Stomach (tissue), 9 donors: ENCODE data around the gene CELF2. TPM values are rescaled to one million over a fixed set of nuclear protein-coding genes. Genes with fewer than 3 reads are reported as not detected.

Experiments
- DNase-seq, 2 donors: peaks; one replicate each; pipeline versions ENCODE4 v3.0.0 to v3.0.0-alpha.2; 2013 to 2019
- H3K27ac ChIP-seq, 5 donors: fragments of 200-600 bp in 4 of 5; sonication (generic) in 4 of 5; one replicate each; pipeline ENCODE4 v1.5.1; 2013 to 2019; ENCODE audit warnings: mild to moderate bottlenecking in 1 of 5, moderate library complexity in 1 of 5
- H3K27me3 ChIP-seq, 3 donors: fragments of 200-600 bp; sonication (generic); one replicate each; pipeline ENCODE4 v1.5.1; 2017 to 2019; ENCODE audit warnings: mixed run types in 1 of 3
- H3K36me3 ChIP-seq, 4 donors: fragments of 200-600 bp; sonication (generic); 1 replicate in 3 of 4; 2 replicates in 1 of 4; pipeline ENCODE4 v1.5.1; 2016 to 2019
- H3K4me1 ChIP-seq, 4 donors: fragments of 200-600 bp; sonication (generic); one replicate each; pipeline ENCODE4 v1.5.1; 2016 to 2019
- H3K4me3 ChIP-seq, 4 donors: fragments of 200-600 bp; sonication (generic) in 3 of 4; one replicate each; pipeline ENCODE4 v1.5.1; 2016 to 2019; ENCODE audit warnings: mild to moderate bottlenecking in 1 of 4
- H3K9me3 ChIP-seq, 4 donors: fragments of 200-600 bp; sonication (generic); one replicate each; pipeline ENCODE4 v1.5.1; 2016 to 2019
- CTCF ChIP-seq, 7 experiments: fragments of 450-650 bp in 4 of 7; fragments of 200-600 bp in 3 of 7; sonication (generic) in 3 of 7; IDR thresholded peaks; one replicate each; pipeline ENCODE4 v1.5.1; 2016 to 2019; ENCODE audit warnings: antibody characterized with exemption in 7 of 7, control low read depth in 2 of 7, mild to moderate bottlenecking in 1 of 7
- EP300 ChIP-seq: sonication (generic); formaldehyde crosslinking; IDR thresholded peaks from one replicate; pipeline ENCODE4 v1.6.1; 2017; ENCODE audit warnings: antibody characterized with exemption
- POLR2A ChIP-seq, 4 donors: fragments of 450-650 bp; IDR thresholded peaks; one replicate each; pipeline ENCODE4 v1.6.1; 2016; ENCODE audit warnings: antibody characterized with exemption in 4 of 4, control low read depth in 2 of 4, mild to moderate bottlenecking in 1 of 4, moderate library complexity in 1 of 4
- POLR2AphosphoS5 ChIP-seq, 3 donors: sonication (generic); formaldehyde crosslinking; IDR thresholded peaks; one replicate each; pipeline ENCODE4 v1.6.1; 2016; ENCODE audit warnings: antibody characterized with exemption in 3 of 3
- WGBS, 5 donors: extraction: QIAGEN DNeasy Blood & Tissue Kit in 3 of 5; methylation state at CpG; one replicate each; pipeline versions ENCODE4 v1.1.5 to v1.1.7; 2013 to 2018; 5-methylcytosine and 5-hydroxymethylcytosine counted together
- intact Hi-C: fragments of 100-400 bp; cut with DNase I; formaldehyde crosslinking; loops from one replicate; pipeline ENCODE4 v1.15.1; 2023; ENCODE audit warnings: low total_unique reads
- polyA plus RNA-seq, 3 donors: library from polyadenylated mRNA; stranded (reverse); fragments of 200-250 nt; gene quantifications; one replicate each; pipeline ENCODE4 v1.2.3, GENCODE V29; 2013
- total RNA-seq, 5 donors: library from RNA; depleted of rRNA; stranded (reverse); fragments of >200 nt; gene quantifications; one replicate each; pipeline versions ENCODE4 v1.1.0 to v1.2.3, GENCODE V29; 2014 to 2016
- donor health status: healthy with polysubstance abuse.
- donor health status: Bipolar disorder and iron deficiency.
- donor health status: healthy.

Gene CELF2
- total and polyA plus RNA-seq, 8 donors = 3.9 to 65.3 (median 36.1) TPM

- Histone ChIP-seq H3K27ac (no peak overlapping the region), H3K4me1 (no peaks in the 10 kb centered on the region), H3K9me3 (no peaks in the 10 kb centered on the region), H3K4me3 (no peak overlapping the region), H3K36me3 (no peaks in the 10 kb centered on the region), H3K27me3 (no peaks in the 10 kb centered on the region)
- DNase-seq = no peak
- TF ChIP-seq POLR2A (IDR thresholded peaks at IDR 0.05) = no peak
- TF ChIP-seq EP300 = no peak
- TF ChIP-seq CTCF (IDR thresholded peaks at IDR 0.05) = no peak
- TF ChIP-seq POLR2AphosphoS5 (IDR thresholded peaks at IDR 0.05) = no peak
- 79 to 88% (median 83%) methylated on average over 12 of the region's 12 CpGs for WGBS, 5 donors
- intact Hi-C loops = no loop called here
Observed at GRCh38 chr10:11353006-11353896, 335.6 kb downstream of the CELF2 start.

GRCh38 chr10:11354823-11355222, 337.2 kb downstream of the CELF2 start:
- no peaks in the 10 kb centered on the region for H3K36me3 ChIP-seq
- TF ChIP-seq POLR2AphosphoS5 (IDR thresholded peaks at IDR 0.05) = no peak
- no peak for TF ChIP-seq EP300
- no peak for TF ChIP-seq CTCF (IDR thresholded peaks at IDR 0.05)
- no peak for TF ChIP-seq POLR2A (IDR thresholded peaks at IDR 0.05)
- no peaks in the 10 kb centered on the region for H3K27me3 ChIP-seq
- intact Hi-C loops = no loop called here
- peaks cover 0 to 5% (median 2%) of the 10 kb centered on the region in 4 donors for H3K9me3 ChIP-seq
- DNase-seq = no peak
- no peaks in the 10 kb centered on the region for H3K4me1 ChIP-seq
- 83 to 94% (median 90%) methylated on average over 5 of the region's 5 CpGs for WGBS, 5 donors
- H3K4me3 ChIP-seq = no peak overlapping the region
- H3K27ac ChIP-seq = no peak overlapping the region

- peaks cover 0 to 5% (median 2%) of the 10 kb centered on the region in 4 donors for H3K9me3 ChIP-seq
- no peaks in the 10 kb centered on the region for H3K36me3 ChIP-seq
- intact Hi-C loops = no loop called here
- DNase-seq = no peak
- H3K4me3 ChIP-seq = no peak overlapping the region
- H3K4me1 ChIP-seq = no peaks in the 10 kb centered on the region
- 74 to 86% (median 78%) methylated on average over 7 of the region's 7 CpGs for WGBS, 5 donors
- no peaks in the 10 kb centered on the region for H3K27me3 ChIP-seq
- no peak overlapping the region for H3K27ac ChIP-seq
- no peak for TF ChIP-seq EP300
- TF ChIP-seq POLR2A (IDR thresholded peaks at IDR 0.05) = no peak
- TF ChIP-seq POLR2AphosphoS5 (IDR thresholded peaks at IDR 0.05) = no peak
- TF ChIP-seq CTCF (IDR thresholded peaks at IDR 0.05) = no peak
Observed at GRCh38 chr10:11355592-11355991, 337.9 kb downstream of the CELF2 start.

- 49 to 72% (median 61%) methylated on average over 3 of the region's 3 CpGs for WGBS, 5 donors
- intact Hi-C loops = no loop called here
- Histone ChIP-seq H3K9me3 (peaks cover 0 to 5% (median 2%) of the 10 kb centered on the region in 4 donors), H3K4me1 (no peaks in the 10 kb centered on the region), H3K4me3 (no peak overlapping the region), H3K36me3 (no peaks in the 10 kb centered on the region), H3K27ac (no peak overlapping the region), H3K27me3 (no peaks in the 10 kb centered on the region)
- TF ChIP-seq POLR2A (IDR thresholded peaks at IDR 0.05) = no peak
- TF ChIP-seq POLR2AphosphoS5 (IDR thresholded peaks at IDR 0.05) = no peak
- TF ChIP-seq EP300 = no peak
- TF ChIP-seq CTCF (IDR thresholded peaks at IDR 0.05) = no peak
- DNase-seq = no peak
Observed at GRCh38 chr10:11357439-11357838, 339.8 kb downstream of the CELF2 start.
